ENCODE results near the gene BCL6. TPM values are rescaled to one million over a fixed set of nuclear protein-coding genes. Genes with fewer than 3 reads are reported as not detected.

BCL6 gene
- polyA plus RNA-seq, 3 donors, result 33.2 to 349 (median 34.9) TPM

DNA sequence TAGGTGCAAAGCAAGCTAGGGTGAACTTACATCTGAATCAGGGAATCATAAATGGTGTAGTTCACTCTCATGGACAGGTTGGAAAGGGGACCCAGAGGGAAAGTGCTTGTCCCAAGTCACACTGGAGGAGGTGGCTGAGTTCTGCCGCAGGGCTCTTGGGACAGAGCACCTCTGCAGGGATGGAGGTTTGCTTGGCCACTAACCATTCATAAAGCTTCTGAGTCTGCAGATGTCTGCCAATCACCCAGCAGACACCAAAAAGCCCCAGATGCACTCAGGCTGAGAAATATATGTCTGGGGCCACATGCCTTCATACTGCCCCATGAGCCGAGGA, 25.0 kb downstream of the BCL6 start:
- no peaks in the 10 kb centered on the region for H3K27me3 Mint-ChIP-seq (ENCODE audit: low read depth in 3 of 3)
- TF ChIP-seq, protein P1, sequence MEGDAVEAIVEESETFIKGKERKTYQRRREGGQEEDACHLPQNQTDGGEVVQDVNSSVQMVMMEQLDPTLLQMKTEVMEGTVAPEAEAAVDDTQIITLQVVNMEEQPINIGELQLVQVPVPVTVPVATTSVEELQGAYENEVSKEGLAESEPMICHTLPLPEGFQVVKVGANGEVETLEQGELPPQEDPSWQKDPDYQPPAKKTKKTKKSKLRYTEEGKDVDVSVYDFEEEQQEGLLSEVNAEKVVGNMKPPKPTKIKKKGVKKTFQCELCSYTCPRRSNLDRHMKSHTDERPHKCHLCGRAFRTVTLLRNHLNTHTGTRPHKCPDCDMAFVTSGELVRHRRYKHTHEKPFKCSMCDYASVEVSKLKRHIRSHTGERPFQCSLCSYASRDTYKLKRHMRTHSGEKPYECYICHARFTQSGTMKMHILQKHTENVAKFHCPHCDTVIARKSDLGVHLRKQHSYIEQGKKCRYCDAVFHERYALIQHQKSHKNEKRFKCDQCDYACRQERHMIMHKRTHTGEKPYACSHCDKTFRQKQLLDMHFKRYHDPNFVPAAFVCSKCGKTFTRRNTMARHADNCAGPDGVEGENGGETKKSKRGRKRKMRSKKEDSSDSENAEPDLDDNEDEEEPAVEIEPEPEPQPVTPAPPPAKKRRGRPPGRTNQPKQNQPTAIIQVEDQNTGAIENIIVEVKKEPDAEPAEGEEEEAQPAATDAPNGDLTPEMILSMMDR (IDR thresholded peaks at IDR 0.05), result no peak
- no peaks in the 10 kb centered on the region for H3K9me3 ChIP-seq (replicated peaks in 1 of 2; ENCODE audit: control insufficient read depth in 1 of 2, insufficient read depth in 1 of 2, low read length in 2 of 2)
- H3K9me3 Mint-ChIP-seq, result no peaks in the 10 kb centered on the region
- no peaks in the 10 kb centered on the region for H3K27me3 ChIP-seq (ENCODE audit: control insufficient read depth in 2 of 2, insufficient read depth in 2 of 2, low read length in 2 of 2)
- H4K20me1 ChIP-seq (ENCODE audit: insufficient read depth, low read length), result peaks cover 53% of the 10 kb centered on the region
- no peak overlapping the region for H3K4me2 ChIP-seq (replicated peaks; ENCODE audit: extremely low read depth, low read length, poor library complexity, severe bottlenecking)
- H3K36me3 ChIP-seq (replicated peaks in 1 of 2; ENCODE audit: control insufficient read depth in 1 of 2, insufficient read depth in 2 of 2, low read length in 2 of 2), result peaks cover 46 to 52% of the 10 kb centered on the region in 2 donors
- no peak for DNase-seq
- H3K9ac ChIP-seq (ENCODE audit: insufficient read depth, low read length, poor library complexity, severe bottlenecking), result no peak overlapping the region
- no peak overlapping the region for H2AFZ ChIP-seq (ENCODE audit: insufficient read depth, low read depth, low read length, poor library complexity, severe bottlenecking)
- no peaks in the 10 kb centered on the region for H3K4me1 Mint-ChIP-seq
- peak overlapping the region in 6 of 7 donors; percentile 30 to 64 (median 39) for H3K27ac Mint-ChIP-seq
- intact Hi-C loops (cut with micrococcal nuclease), result no loop called here
- WGBS (ENCODE audit: insufficient coverage), result 100% methylated on average over 1 of the region's 2 CpGs
- H3K4me1 ChIP-seq (ENCODE audit: control insufficient read depth in 1 of 2, insufficient read depth in 2 of 2, low read length in 2 of 2), result no peaks in the 10 kb centered on the region
- no peak overlapping the region for H3K27ac ChIP-seq (ENCODE audit: low read depth in 1 of 2, low read length in 2 of 2)
- H3K79me2 ChIP-seq (ENCODE audit: insufficient read depth, low read length), result no peaks in the 10 kb centered on the region
- no peak overlapping the region for H3K4me3 Mint-ChIP-seq
- H3K4me3 ChIP-seq (replicated peaks in 1 of 3; ENCODE audit: low read depth in 2 of 3, low read length in 3 of 3), result no peak overlapping the region
- H3K36me3 Mint-ChIP-seq, result peaks cover 49 to 53% of the 10 kb centered on the region in 2 donors

DNA sequence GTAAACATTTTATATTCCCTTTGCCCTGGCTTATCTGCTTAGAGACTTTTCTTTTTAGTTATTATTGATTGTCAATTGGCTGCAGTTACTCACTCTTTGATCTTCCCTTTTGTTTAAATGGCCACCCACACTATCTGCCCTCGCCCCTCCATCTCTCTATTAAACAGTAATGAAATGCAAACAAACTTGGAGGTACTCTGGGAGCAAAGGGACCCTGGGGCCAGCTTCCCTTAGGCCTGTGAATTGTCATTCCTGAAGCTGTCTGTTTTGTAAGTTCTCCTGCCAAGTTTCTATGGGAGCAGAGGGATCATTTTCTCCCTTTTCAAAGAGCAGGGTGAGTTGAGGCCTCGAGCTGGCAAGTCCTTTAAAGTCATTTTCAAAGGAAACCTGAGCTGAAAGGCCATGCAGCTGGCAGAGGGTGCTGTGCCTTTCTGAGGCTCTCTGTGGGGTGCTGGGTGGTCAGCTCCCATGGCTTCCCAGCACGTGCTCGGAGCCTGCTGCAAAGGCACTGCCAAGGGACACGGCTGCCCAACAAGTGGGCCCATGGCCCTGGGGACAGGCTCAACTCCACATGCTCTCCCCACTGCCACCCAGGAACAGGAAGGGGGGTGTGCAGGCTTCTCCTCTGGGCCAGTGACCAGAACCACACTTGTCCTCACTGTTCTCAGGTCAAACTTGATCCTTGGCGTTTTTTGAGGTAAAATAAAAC, 25.5 kb downstream of the BCL6 start:
- TF ChIP-seq, protein P1 (IDR thresholded peaks at IDR 0.05), result no peak
- no peaks in the 10 kb centered on the region for H3K27me3 Mint-ChIP-seq (ENCODE audit: low read depth in 3 of 3)
- H3K27ac ChIP-seq (ENCODE audit: low read depth in 1 of 2, low read length in 2 of 2), result peak overlapping the region in 1 of 2 donors; percentile 47
- peaks cover 47% of the 10 kb centered on the region for H4K20me1 ChIP-seq (ENCODE audit: insufficient read depth, low read length)
- peaks cover 4% of the 10 kb centered on the region for H3K4me1 Mint-ChIP-seq
- no peaks in the 10 kb centered on the region for H3K27me3 ChIP-seq (ENCODE audit: control insufficient read depth in 2 of 2, insufficient read depth in 2 of 2, low read length in 2 of 2)
- H3K4me3 ChIP-seq (replicated peaks in 1 of 3; ENCODE audit: low read depth in 2 of 3, low read length in 3 of 3), result no peak overlapping the region
- H3K9ac ChIP-seq (ENCODE audit: insufficient read depth, low read length, poor library complexity, severe bottlenecking), result no peak overlapping the region
- peak overlapping the region in 6 of 7 donors; percentile 30 to 72 (median 44) for H3K27ac Mint-ChIP-seq
- H3K4me3 Mint-ChIP-seq, result no peak overlapping the region
- H3K4me1 ChIP-seq (ENCODE audit: control insufficient read depth in 1 of 2, insufficient read depth in 2 of 2, low read length in 2 of 2), result no peaks in the 10 kb centered on the region
- peaks cover 41 to 47% of the 10 kb centered on the region in 2 donors for H3K36me3 ChIP-seq (replicated peaks in 1 of 2; ENCODE audit: control insufficient read depth in 1 of 2, insufficient read depth in 2 of 2, low read length in 2 of 2)
- intact Hi-C loops (cut with micrococcal nuclease), result loop anchor here (5.0 to 10.0 kb wide), 2 partner anchors 402 to 405 kb away; no protein-coding TSS in a partner anchor
- no peak overlapping the region for H3K4me2 ChIP-seq (replicated peaks; ENCODE audit: extremely low read depth, low read length, poor library complexity, severe bottlenecking)
- H3K79me2 ChIP-seq (ENCODE audit: insufficient read depth, low read length), result no peaks in the 10 kb centered on the region
- no peaks in the 10 kb centered on the region for H3K9me3 Mint-ChIP-seq
- H2AFZ ChIP-seq (ENCODE audit: insufficient read depth, low read depth, low read length, poor library complexity, severe bottlenecking), result no peak overlapping the region
- peaks cover 44 to 48% of the 10 kb centered on the region in 2 donors for H3K36me3 Mint-ChIP-seq
- no peak for DNase-seq
- WGBS (ENCODE audit: insufficient coverage), result 95% methylated on average over 3 of the region's 6 CpGs
- no peaks in the 10 kb centered on the region for H3K9me3 ChIP-seq (replicated peaks in 1 of 2; ENCODE audit: control insufficient read depth in 1 of 2, insufficient read depth in 1 of 2, low read length in 2 of 2)

All from CD14-positive monocyte (primary cell).